Smooth muscle cell (in vitro differentiated cells): ENCODE measurements around the gene SLC22A16. TPM values are rescaled to one million over a fixed set of nuclear protein-coding genes. Genes with fewer than 3 reads are reported as not detected.

Experiments
- DNase-seq: peaks from one replicate; lab custom pipeline; 2025; ENCODE audit not compliant: unreplicated experiment; lab: John Stamatoyannopoulos, UW
- H2AFZ ChIP-seq: fragments of 200-600 bp; sonication (generic); 2 replicates; pipeline ENCODE4 v1.6.0; 2016; ENCODE audit warnings: antibody characterized with exemption, low read depth, mild to moderate bottlenecking
- H3F3A ChIP-seq: fragments of 200-600 bp; sonication (generic); 2 replicates; pipeline ENCODE4 v1.6.0; 2017; ENCODE audit warnings: antibody characterized with exemption, low read depth
- H3K27ac ChIP-seq: fragments of 200-600 bp; sonication (generic); 2 replicates; pipeline ENCODE4 v1.5.1; 2016; ENCODE audit warnings: low read depth, mild to moderate bottlenecking
- H3K27me3 ChIP-seq: fragments of 200-600 bp; sonication (generic); 2 replicates; pipeline ENCODE4 v1.6.1; 2016; ENCODE audit warnings: low read depth, mild to moderate bottlenecking
- H3K36me3 ChIP-seq: fragments of 200-600 bp; sonication (generic); 2 replicates; pipeline ENCODE4 v1.5.1; 2016; ENCODE audit warnings: low read depth
- H3K4me1 ChIP-seq: fragments of 200-600 bp; sonication (generic); 2 replicates; pipeline ENCODE4 v1.5.1; 2016; ENCODE audit warnings: low read depth
- H3K4me2 ChIP-seq: fragments of 200-600 bp; sonication (generic); 2 replicates; pipeline ENCODE4 v1.6.0; 2016; ENCODE audit warnings: mild to moderate bottlenecking
- H3K4me3 ChIP-seq: fragments of 200-600 bp; sonication (generic); 2 replicates; pipeline ENCODE4 v1.5.1; 2016; ENCODE audit warnings: mild to moderate bottlenecking
- H3K79me2 ChIP-seq: fragments of 200-600 bp; sonication (generic); 2 replicates; pipeline ENCODE4 v1.6.0; 2016; ENCODE audit warnings: low read depth, mild to moderate bottlenecking
- H3K9ac ChIP-seq: fragments of 200-600 bp; sonication (generic); 2 replicates; pipeline ENCODE4 v1.6.0; 2016; ENCODE audit warnings: low read depth
- H3K9me3 ChIP-seq: fragments of 200-600 bp; sonication (generic); replicated peaks from 2 replicates; pipeline ENCODE4 v1.5.1; 2016; ENCODE audit warnings: low read depth
- H4K20me1 ChIP-seq: fragments of 200-600 bp; sonication (generic); 2 replicates; pipeline ENCODE4 v1.6.0; 2016; ENCODE audit warnings: low read depth
- WGBS: methylation state at CpG from one replicate; pipeline ENCODE4 v1.1.7; 2016; ENCODE audit warnings: low lambda C conversion rate; 5-methylcytosine and 5-hydroxymethylcytosine counted together
- polyA plus RNA-seq: library from polyadenylated mRNA; unstranded; fragments of >200 nt; fragmentation: Nextera tagmentation; extraction: Ambion mirVana; gene quantifications from 2 replicates; pipeline ENCODE4 v1.2.1, GENCODE V29; 2016
- total RNA-seq: library from RNA; depleted of rRNA; stranded (reverse); fragments of >200 nt; gene quantifications from 2 replicates; pipeline ENCODE4 v1.2.3, GENCODE V29; 2014
- TF ChIP-seq, protein P1 (sequence below): fragments of 200-600 bp; sonication (generic); IDR thresholded peaks from 2 replicates; pipeline ENCODE4 v1.5.1; 2017; ENCODE audit warnings: borderline replicate concordance, mild to moderate bottlenecking, antibody characterized with exemption; ENCODE audit not compliant: insufficient read depth, poor library complexity, severe bottlenecking

Gene SLC22A16
- total and polyA plus RNA-seq, 2 experiments from 2014 or later: not detected

- Histone ChIP-seq H3K27me3 (no peaks in the 10 kb centered on the region), H3K4me2 (no peak overlapping the region), H4K20me1 (no peaks in the 10 kb centered on the region), H3K36me3 (no peaks in the 10 kb centered on the region), H2AFZ (no peak overlapping the region), H3K4me1 (no peaks in the 10 kb centered on the region), H3K9ac (no peak overlapping the region), H3K9me3 (no peaks in the 10 kb centered on the region), H3K79me2 (no peaks in the 10 kb centered on the region), H3K27ac (no peak overlapping the region), H3K4me3 (no peak overlapping the region), H3F3A (no peaks in the 10 kb centered on the region)
- WGBS: 68% methylated on average over 5 of the region's 5 CpGs
- no peak for DNase-seq
- TF ChIP-seq, protein P1, sequence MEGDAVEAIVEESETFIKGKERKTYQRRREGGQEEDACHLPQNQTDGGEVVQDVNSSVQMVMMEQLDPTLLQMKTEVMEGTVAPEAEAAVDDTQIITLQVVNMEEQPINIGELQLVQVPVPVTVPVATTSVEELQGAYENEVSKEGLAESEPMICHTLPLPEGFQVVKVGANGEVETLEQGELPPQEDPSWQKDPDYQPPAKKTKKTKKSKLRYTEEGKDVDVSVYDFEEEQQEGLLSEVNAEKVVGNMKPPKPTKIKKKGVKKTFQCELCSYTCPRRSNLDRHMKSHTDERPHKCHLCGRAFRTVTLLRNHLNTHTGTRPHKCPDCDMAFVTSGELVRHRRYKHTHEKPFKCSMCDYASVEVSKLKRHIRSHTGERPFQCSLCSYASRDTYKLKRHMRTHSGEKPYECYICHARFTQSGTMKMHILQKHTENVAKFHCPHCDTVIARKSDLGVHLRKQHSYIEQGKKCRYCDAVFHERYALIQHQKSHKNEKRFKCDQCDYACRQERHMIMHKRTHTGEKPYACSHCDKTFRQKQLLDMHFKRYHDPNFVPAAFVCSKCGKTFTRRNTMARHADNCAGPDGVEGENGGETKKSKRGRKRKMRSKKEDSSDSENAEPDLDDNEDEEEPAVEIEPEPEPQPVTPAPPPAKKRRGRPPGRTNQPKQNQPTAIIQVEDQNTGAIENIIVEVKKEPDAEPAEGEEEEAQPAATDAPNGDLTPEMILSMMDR: no peak
Measured at GRCh38 chr6:110439356-110439755, 37.1 kb downstream of the SLC22A16 start.

GRCh38 chr6:110434961-110435602 lies 41.3 kb downstream of the SLC22A16 start:
- no peak for DNase-seq
- Histone ChIP-seq H3K9me3 (no peaks in the 10 kb centered on the region), H3K27ac (no peak overlapping the region), H3K9ac (no peak overlapping the region), H3K4me2 (no peak overlapping the region), H3K4me1 (no peaks in the 10 kb centered on the region), H3K4me3 (no peak overlapping the region), H3K79me2 (no peaks in the 10 kb centered on the region), H3K27me3 (no peaks in the 10 kb centered on the region), H3K36me3 (no peaks in the 10 kb centered on the region), H2AFZ (no peak overlapping the region), H3F3A (no peaks in the 10 kb centered on the region), H4K20me1 (no peaks in the 10 kb centered on the region)
- TF ChIP-seq, protein P1: no peak
- 84% methylated on average over 7 of the region's 7 CpGs for WGBS

GRCh38 chr6:110432285-110432900 lies 44.0 kb downstream of the SLC22A16 start:
- Histone ChIP-seq H3K79me2 (no peaks in the 10 kb centered on the region), H3K27me3 (no peaks in the 10 kb centered on the region), H4K20me1 (no peaks in the 10 kb centered on the region), H3K27ac (no peak overlapping the region), H3K4me2 (no peak overlapping the region), H3K4me3 (no peak overlapping the region), H2AFZ (no peak overlapping the region), H3K36me3 (no peaks in the 10 kb centered on the region), H3K4me1 (no peaks in the 10 kb centered on the region), H3K9me3 (no peaks in the 10 kb centered on the region), H3K9ac (no peak overlapping the region), H3F3A (no peaks in the 10 kb centered on the region)
- WGBS: 80% methylated on average over 3 of the region's 3 CpGs
- TF ChIP-seq, protein P1: no peak
- no peak for DNase-seq

- Histone ChIP-seq H3K9me3 (no peaks in the 10 kb centered on the region), H3F3A (no peaks in the 10 kb centered on the region), H3K4me2 (no peak overlapping the region), H4K20me1 (no peaks in the 10 kb centered on the region), H3K27ac (no peak overlapping the region), H3K79me2 (no peaks in the 10 kb centered on the region), H3K36me3 (no peaks in the 10 kb centered on the region), H2AFZ (no peak overlapping the region), H3K4me3 (no peak overlapping the region), H3K27me3 (no peaks in the 10 kb centered on the region), H3K4me1 (no peaks in the 10 kb centered on the region), H3K9ac (no peak overlapping the region)
- 91% methylated on average over 4 of the region's 4 CpGs for WGBS
- TF ChIP-seq, protein P1: no peak
- DNase-seq: no peak
Measured at GRCh38 chr6:110430741-110431140, 45.7 kb downstream of the SLC22A16 start.
